Midbrain (tissue), 1 donor: ENCODE data around the gene ZXDC.
A peak's percentile ranks its signal among the peaks of the same experiment; 100 is the strongest.

Experiments used
- DNase-seq: peaks from one replicate; lab custom pipeline; 2025; lab: John Stamatoyannopoulos, UW

The ZXDC gene

DNA sequence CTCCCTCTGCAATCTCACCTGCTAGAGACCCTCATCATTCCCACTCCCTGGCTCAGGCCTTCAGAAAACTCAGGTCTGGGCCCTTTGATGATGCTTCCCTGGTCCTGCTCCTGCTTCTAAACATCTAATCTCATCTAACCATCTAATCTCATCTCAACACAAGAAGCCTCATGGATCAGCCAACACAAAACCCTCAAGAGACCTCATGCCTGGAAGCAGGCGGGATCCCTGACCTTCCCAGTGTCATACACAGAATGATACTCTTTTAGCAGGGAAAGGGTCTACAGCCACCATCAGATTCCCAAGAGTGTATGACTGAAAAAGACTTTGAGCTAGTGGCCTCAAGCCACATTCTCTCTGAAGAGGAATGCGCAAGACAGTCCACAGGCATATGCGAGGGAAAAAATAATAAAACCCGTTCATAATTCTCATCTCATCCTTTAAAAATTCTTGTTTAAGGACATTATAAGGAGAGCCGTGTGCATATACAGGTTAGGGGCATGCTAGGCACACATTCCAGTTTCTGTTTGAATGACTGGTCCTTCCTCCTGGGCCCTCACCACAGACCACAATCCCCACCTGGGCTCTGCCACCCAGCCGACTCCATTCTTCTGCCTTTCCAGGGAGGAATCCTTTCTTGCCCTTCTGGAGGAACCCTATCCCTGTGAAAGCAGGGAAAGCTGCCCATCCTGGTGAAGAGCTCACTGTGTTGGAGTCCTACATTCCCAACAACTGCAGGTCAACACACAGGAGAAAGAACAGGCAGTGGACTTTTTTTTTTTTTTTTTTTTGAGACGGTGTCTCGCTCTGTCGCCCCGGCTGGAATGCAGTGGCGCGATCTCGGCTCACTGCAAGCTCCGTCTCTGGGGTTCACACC, 2.2 kb downstream of the ZXDC start:
- DNase-seq = no peak

DNA sequence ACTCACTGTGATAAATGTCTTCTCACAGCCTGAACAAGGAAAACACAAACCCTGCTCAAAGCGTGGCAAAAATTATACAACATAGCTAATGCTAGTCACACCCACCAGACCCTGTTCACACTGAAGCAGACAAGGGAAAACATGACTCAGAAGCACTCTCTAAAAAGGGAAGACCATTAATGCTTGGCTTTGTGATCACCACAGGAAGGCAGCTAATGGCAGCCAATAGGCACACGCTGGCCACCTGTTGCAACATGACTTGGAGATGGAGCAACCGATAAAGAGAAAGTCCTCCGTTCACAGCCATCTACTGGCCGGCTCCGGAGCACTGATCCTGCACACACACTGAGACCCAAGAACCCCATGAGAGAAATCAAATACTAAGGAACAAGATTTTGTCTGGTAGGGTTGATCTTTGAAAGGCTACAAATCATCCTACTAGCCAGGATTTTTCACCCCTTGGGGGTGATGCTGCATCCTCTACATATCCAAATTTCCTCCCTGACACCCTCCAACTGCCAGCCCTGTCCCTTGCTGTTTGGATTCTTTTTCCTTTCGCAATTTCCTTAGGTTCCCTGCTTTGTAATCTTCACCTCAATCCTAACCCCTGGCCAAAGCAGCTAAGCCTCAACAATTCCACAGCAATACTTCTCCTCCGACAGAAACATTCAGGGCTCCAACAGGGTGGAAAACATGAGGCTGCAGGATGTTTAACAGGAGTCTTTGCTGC, 3.2 kb downstream of the ZXDC start:
- DNase-seq = peak; percentile 28

DNA sequence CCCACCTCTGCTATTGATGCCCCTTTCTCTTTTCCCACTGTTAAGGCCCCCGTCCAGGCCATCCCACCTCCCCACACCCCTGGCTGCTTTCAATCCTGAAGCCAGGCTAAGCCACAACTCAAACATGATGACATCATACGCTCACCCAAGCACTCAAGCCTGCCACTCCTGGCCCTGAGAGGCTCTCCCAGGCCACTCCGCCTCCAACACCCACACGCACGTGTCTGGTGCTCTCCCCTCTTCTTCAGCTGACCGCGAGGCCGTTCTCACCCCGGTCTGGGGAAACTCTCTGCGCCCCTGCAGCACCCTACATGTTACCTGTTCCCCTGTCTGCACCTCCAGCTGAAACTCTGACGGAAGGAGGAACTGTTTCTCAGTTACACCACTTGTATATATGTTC, 6.2 kb downstream of the ZXDC start:
- DNase-seq = no peak

DNA sequence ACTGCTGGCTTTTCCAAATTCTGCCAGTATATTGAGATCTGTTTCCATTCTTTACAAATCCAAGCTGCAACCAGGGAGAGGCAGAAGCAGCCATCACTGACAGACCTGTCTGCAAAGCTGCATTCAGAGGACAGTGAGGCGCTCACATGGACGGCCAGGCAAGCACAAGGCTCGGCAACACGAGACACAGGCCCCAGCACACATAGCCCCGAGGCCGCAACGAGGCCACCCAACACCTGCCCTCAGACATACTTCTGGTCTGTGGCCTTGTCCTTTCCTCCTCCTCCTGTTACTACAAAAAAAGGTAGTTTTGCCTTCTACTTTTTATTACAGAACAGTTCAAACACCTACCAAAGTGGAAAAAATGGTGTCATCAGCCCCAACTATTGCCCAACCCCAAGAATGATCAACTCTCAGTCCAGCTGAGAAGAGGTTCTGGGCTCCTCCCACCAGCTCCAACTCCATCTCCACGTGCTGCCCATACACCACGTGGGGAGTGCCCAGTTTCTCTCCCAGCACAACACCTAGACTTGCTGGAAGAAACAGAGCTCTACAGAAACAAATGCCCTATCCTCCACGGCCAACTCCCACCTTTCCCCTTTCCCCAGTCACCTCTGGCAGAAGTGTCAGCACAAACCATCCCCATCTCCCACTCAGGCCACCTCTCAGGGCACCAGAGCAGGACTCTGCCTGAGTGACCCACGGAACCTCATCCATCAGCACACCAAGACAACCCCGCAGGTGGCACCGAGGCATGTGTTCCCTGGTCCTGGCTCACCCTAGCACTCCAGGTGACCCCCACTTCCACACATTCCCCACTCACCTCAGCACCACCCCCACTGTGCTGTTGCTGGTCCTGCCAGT, 7.4 kb downstream of the ZXDC start:
- no peak for DNase-seq

DNA sequence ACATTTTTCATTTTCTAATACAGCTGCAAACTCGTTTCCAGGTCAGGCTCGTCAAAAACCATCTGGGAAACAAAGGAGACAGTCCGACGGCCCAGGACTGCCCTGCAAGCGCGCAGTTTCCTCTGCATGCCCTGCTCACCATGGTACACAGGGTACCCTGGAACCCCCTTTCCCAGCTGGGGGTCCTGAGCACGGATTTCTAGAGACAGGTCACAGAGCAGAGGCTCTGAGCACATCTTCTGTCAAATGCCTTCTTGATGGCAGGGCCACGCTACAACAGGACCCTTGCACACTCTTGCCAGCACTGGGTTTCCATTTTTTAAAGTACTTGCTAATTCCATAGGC, 8.1 kb downstream of the ZXDC start:
- no peak for DNase-seq

DNA sequence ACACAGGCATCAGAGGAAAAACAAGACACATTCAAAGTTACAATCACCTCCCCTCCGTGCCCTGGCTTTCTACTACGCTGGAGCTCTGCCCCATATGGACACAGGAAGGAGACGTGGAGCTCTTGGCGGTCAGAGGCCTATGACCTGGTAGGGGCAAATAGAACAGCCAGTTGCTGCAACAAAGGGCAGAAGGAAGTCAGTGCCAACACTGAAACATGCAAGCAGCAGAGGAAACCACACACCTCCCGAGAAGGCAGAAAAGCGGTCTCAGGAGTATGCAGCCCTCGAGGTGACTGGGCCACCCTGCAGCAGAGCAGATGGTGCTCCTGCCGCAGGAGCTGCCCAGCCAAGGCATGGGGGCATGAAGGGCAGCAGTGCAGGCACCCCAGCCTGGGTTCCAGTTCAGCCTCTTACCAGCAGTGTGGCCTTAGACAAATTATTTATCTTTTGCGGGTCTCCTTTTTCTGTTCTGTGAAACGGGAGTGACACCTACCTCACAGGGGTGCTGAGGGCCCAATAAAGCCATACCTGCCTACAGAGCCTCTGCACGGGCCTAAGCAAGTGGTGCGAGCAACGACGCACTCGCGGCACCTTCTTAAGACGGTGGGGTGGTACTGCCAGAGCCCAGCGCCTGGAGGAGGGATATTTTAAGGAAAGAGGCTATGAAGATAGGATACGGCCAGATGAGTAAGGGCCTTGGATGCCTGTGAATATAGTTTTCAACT, 8.6 kb downstream of the ZXDC start:
- no peak for DNase-seq

DNA sequence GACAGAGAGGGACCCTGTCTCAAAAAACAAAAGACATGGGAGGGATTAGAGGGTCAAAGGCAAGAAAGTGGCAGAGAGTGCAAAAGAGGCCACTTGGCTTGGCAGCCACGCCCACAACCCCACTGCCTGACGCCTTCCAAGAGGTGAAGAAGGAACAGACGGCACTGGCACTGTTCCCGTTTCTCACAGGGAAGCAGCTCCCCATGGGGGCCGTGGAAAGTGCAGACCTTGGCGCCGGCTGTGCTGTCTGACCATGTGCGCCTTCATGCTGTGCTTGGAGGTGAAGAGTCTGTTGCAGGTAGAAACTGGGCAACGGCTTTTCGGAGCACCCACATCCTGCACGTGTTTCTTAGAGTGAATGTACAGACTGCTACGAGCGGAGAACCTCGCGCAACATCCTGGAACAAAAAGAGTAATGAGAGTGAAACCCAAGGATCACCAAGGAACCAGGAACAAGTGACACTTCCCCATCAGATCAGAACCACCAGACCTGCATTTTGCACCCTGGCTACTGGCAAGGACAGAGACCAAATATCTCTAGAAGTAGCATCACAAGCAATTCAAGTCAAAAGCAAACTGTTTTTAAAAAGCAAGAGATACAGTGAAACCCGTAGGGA, 9.7 kb downstream of the ZXDC start:
- peak; percentile 14 for DNase-seq

DNA sequence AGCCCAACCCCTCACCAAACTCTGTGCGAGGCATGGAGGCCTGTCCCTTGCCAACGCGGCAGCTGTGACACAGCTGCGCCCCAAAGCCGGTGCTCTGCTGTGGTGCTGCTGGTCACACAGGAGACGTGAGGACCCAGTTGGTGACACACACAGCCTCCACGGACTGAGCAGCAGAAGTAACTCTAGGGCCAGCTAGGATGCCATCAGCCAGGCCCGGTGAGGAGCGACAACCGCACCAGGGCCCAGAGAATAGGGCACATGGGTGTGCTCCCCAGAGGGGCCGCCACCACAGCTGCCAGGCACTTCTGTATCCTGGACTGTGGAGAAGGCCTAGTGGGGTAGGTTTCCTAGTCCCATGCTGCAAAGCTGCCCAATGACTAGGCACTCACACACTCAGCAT, 10.7 kb downstream of the ZXDC start:
- no peak for DNase-seq

DNA sequence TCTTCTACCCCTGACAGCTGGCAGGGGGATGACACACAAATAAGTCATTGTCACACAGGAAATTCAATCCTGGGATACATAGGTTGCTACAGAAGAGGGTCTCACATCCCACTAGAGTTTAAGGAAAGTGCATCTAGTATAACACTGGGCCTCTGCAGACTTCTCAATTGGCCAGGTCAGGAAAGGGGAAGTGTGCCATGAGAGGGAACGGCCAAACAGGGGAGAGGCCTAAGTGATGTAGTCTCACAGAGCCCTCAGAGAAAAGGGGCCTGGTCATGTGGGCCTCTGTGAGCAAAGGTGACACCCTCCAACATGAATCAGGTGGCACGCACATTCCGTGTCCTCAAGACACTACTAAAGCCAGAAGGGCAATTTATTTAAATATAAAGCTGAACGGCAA, 11.2 kb downstream of the ZXDC start:
- DNase-seq = no peak

DNA sequence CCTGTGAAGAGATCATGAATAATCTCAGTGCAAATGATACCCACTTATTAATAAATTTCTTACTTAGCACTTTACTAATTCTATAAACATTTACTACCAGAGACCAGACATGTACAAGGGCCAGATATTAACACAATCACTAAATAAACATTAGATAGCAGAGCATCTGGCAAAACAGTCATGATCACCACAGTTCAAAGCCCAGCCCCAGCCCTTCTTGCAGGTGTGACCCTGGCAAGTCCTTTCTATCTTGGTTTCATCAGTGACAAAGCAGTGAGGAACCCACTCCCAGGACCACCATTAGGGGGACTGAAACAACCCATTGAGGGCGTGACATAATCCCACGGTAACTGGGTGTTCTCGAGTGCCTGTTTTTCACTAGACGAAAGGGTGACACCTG, 11.6 kb downstream of the ZXDC start:
- DNase-seq = no peak

DNA sequence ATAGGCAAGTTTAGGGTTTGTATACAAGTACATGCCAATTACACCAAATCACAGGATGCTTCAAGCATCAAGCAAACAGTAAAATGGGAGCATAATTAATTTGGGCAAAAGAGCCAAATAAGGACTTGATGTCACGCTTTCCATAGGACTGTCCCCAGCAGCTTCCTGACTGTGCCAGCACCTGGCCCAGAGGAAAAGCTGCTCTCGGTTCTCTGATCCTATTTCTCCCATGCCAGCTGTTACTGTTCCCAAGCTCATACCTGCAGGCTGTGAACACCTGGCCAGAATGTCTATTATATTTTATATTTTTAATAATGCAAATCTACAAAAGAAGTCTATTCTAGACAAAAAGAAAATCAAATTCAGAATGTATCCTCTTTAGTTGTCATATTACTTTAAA, 12.2 kb downstream of the ZXDC start:
- no peak for DNase-seq

DNA sequence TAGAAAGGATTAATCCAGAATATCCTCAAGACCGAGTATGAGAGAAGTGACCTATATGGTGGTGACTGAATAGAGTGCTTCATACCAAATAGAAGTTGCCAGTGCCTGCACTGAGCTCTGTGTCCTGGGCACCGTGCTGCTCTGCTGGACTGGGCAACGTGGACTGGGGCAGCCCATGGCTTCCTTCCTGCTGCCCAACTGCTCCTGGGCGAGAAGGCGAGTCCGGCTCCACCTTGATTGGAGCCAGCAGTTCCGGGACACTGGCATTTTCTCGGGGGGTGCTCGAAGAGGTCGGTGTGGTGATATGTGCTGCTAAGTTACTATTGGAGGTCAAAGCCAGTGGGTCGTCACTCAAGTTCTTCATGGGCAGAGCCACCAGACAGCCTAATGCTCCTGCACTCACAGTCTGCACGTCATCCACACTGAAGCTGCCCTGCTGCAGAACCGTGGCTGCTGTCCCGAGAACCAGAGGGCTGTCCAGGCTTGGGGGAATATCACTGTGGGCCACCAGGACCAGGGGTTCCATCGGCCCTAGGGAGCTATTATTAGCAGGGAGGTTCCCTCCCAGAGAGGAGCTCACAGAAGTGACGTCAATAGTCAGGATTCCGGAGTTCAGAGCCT, 14.1 kb downstream of the ZXDC start:
- no peak for DNase-seq

DNA sequence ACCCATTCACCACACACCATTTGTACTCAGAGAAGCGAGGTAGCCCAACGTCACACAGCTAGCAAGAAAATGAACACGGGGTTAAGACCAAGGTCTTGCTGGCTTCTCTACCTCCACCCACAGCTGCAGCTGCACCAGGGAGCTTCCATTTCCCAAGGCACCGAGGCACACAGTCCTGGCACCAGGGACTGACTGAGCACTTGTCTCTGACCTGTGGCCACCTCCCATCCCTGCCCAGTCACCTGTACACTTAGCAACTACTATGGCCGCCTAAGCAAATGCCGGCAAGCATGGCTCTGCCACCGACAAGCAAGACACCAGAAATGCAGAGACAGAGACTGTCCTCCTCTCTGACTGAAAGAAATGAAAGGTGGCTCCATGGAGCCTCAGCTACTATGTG, 15.3 kb downstream of the ZXDC start:
- DNase-seq = no peak

DNA sequence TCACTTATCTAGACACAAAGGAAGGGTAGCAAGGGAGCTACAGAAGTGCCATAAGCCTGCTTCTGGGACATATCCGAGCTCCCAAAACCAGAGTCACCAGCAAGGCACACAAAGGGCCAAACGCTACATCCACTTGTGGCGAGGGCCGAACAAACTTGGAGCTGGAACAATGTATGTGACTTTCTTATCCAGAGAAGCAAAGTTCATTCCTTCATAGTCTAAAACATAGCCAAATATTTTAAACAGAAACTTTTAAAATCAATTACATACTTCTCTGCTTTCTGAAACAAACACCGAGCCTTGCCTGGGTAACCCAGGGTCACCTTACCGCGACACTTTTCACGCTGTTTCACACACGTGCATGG, 15.9 kb downstream of the ZXDC start:
- DNase-seq = no peak

DNA sequence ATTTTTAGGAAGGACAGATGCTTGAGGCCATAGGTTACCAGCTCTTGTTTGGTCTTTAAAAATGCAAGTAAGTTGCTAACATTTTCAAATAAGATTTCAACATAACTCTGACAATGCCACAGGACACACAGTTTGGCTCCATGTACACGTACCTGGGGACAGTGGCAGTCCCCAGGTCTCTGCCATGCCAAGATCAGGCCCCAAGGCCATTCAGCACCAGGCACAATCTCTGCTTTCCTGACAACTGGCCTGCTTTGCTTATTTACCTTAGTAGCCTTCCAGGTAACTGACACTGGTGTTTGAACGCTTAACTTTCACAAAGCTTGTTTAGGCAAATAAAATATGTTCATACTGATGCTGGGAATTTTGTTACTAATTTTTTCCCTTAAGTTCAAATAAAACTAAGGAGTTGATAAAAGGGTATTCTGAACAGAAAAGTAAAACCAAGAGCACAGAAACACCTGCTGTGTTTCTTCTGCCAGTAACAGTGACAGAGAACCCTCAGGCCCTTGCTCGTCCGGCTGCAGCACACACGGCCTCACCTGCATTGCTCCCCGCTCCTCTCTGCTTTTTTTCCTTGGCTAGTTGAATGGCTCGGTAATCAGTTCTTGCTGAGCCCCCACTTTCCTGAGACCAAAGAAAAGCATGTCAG, 16.5 kb downstream of the ZXDC start:
- no peak for DNase-seq

DNA sequence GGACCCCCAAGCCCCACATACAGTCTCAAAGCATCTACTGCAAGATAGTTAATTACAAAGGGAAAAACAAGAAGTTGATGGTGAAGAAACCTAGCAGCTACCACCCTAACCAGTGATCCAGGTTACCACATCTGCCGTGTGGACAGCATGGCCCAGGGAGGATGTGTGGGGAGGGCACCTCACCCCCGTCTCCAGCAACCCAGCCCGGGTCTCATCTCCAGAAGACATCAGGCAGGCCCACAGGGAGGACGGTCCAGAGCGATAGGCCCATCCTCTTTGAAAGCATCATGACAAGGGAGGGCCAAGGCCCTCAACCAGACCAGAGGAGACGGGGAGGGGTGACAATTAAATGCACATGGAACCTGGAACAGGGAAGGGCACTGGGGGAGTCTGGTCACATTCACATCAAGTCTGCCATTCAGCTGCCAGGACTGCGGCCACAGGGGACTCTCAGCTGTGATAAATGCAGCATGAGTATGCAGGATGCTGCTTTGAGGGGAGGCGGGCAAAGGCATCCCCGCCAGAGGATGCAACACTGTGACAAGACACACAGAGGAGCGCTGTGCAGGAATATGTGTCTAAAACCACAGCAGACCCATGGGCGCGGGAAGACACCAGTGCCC, 18.8 kb downstream of the ZXDC start:
- no peak for DNase-seq

DNA sequence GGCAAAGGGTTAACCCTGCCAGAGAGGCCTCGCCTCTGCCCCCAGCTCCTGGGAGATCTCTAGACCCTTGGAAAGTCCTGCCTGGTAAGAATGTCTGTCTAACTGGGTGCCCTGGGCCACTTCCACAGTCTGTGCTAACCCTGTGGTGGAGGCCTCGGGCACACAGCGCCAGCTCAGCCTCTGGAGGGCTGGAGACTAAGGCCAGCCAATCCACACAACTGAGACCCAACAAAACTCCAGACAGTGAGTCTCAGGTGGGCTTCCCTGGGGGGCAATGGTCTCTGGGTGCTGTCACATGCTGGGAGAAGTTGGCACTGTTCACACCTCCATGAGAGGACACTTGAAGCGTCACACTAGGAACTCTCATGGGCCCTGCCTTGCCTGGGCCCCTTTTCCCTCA, 19.5 kb downstream of the ZXDC start:
- no peak for DNase-seq

DNA sequence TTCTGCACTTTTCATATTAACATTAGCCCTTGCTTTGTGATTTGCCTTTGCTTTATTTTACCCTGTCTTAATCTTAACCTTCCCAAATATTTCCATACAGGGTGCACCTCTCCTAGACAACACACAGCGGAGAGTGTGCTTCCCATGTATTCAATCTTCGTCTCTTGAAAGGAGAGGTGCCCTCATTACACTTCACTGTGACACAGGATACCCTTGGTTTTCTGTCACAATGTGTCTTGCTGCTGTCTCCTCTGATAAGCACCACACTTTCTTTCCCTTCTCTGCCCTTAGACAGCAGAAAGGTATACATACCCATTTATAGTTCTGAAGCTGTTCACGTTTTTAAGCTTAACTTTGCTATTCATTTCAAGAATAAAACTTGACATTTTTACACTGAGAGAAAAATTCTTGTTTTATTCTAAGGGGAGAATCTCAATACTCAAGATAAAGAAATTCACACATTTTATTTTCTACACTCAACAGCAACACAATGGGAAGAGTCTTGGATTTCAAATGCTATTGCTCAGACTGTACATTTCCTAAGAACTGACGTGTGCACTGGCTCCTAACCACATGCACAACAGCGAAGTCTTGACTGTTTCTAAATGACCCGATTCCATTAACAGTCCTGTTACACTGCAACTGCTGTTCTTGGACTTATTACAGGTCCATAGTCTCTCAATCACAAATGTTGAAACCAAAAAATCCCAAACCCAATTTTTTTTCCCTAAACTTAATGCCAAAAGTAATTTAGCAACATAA, 21.1 kb downstream of the ZXDC start:
- DNase-seq = no peak

DNA sequence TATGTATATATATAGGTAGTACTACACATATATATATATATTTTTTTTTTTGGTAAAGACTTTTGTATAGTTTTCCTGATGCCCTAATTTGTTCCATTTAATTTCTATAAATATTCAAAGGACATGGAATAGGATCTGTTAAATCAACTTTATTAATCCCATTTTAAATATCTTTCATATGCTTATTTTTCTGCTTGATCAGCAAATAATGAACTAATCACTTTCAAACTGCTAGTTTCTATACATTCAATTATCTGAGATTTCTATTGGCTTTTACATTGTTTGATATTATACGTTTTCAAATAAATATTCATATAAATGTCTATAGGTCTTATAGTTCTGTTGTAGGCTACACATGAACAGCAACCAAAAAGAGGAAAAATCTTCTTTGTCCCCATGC, 21.7 kb downstream of the ZXDC start:
- no peak for DNase-seq
